Pancreas (tissue), 10 donors: Measurements from ENCODE around the gene PCSK6. TPM values are rescaled to one million over a fixed set of nuclear protein-coding genes. Genes with fewer than 3 reads are reported as not detected.

Experiments used
- ATAC-seq, 4 donors: fragments of 200-7000 bp; cut with Tn5 transposase; one replicate each; pipeline versions ENCODE4 v1.8.0 to v1.9.1; 2020; ENCODE audit warnings: mild to moderate bottlenecking in 4 of 4, moderate library complexity in 4 of 4
- DNase-seq, 6 donors: peaks; one replicate each; pipeline ENCODE4 v3.0.0-alpha.2; 2020
- FAIRE-seq: peaks from 2 replicates; lab custom pipeline; 2012; peaks lifted over from hg19 to GRCh38; lab: Jason Lieb, UNC
- H3K27ac ChIP-seq, 4 donors: fragments of 200-600 bp; sonication (generic); 1 replicate in 3 of 4; 2 replicates in 1 of 4; pipeline versions ENCODE4 v1.5.0 to v1.8.0; 2020
- H3K27me3 ChIP-seq, 4 donors: fragments of 200-600 bp; one replicate each; pipeline ENCODE4 v1.8.0; 2021
- H3K36me3 ChIP-seq, 3 donors: fragments of 200-600 bp; sonication (generic) in 1 of 3; one replicate each; pipeline versions ENCODE4 v1.5.0 to v1.8.0; 2020 to 2021
- H3K4me1 ChIP-seq, 3 donors: fragments of 200-600 bp; one replicate each; pipeline ENCODE4 v1.8.0; 2021
- H3K4me3 ChIP-seq, 4 donors: fragments of 200-600 bp; sonication (generic) in 2 of 4; one replicate each; pipeline versions ENCODE4 v1.5.0 to v1.8.0; 2020 to 2021
- H3K9me3 ChIP-seq, 4 donors: fragments of 200-600 bp; one replicate each; pipeline ENCODE4 v1.8.0; 2021
- CTCF ChIP-seq, 4 donors: fragments of 200-600 bp; sonication (generic) in 3 of 4; IDR thresholded peaks; one replicate each; pipeline versions ENCODE4 v1.5.0 to v1.8.0; 2021; ENCODE audit warnings: antibody characterized with exemption in 4 of 4
- WGBS, 2 donors: extraction: QIAGEN DNeasy Blood & Tissue Kit; methylation state at CpG; one replicate each; pipeline ENCODE4 v1.1.7; 2013; 5-methylcytosine and 5-hydroxymethylcytosine counted together
- intact Hi-C, 3 donors: fragments of 100-400 bp; cut with DNase I; formaldehyde crosslinking; loops; one replicate each; pipeline versions ENCODE4 v1.11.1 to v1.14.2; 2022
- polyA plus RNA-seq, 2 donors: library from polyadenylated mRNA; stranded (reverse); fragments of 200-250 nt; gene quantifications; one replicate each; pipeline ENCODE4 v1.2.3, GENCODE V29; 2013
- total RNA-seq, 6 donors: library from RNA; stranded (reverse); fragmentation: NEBNext Ultra II Directional in 4 of 6; extraction: Animal tissue kit (Norgen Biotek cat#: 25700) in 4 of 6; gene quantifications; one replicate each; pipeline versions ENCODE4 v1.2.1 to v1.2.4, GENCODE V29; 2021 to 2023
- donor health status: healthy with polysubstance abuse.
- donor health status: DM: no; HTN: no; CAD: no; lungs with moderate emphysema.
- donor health status: DM: no; HTN: no; CAD: no.
- donor health status: control.
- donor health status: control.
- donor health status: Bipolar disorder and iron deficiency.
- donor health status: DM: yes; HTN: yes; CAD: no.
- donor health status: DM: no; HTN: no; CAD: no.
- donor health status: DM: no; HTN: no; CAD: no.
- donor health status: DM: yes; HTN: yes; CAD: no.

PCSK6 gene
- total and polyA plus RNA-seq, 8 donors: 0.87 to 4.5 (median 3.0) TPM

GRCh38 chr15:101384276-101384675, 105.2 kb downstream of the PCSK6 start:
- Histone ChIP-seq H3K9me3 (no peaks in the 10 kb centered on the region), H3K36me3 (no peaks in the 10 kb centered on the region), H3K4me1 (peaks cover 0 to 7% (median 0%) of the 10 kb centered on the region in 3 donors), H3K27me3 (no peaks in the 10 kb centered on the region), H3K27ac (no peak overlapping the region), H3K4me3 (no peak overlapping the region)
- no peak for TF ChIP-seq CTCF (IDR thresholded peaks at IDR 0.05)
- 87 to 91% methylated on average over 14 of the region's 14 CpGs for WGBS, 2 donors
- no peak for DNase-seq
- FAIRE-seq: no peak
- ATAC-seq: no peak
- intact Hi-C loops: no loop called here

GRCh38 chr15:101382544-101382943, 107.0 kb downstream of the PCSK6 start:
- no peaks in the 10 kb centered on the region for H3K27me3 ChIP-seq
- H3K4me1 ChIP-seq: peaks cover 0 to 7% (median 0%) of the 10 kb centered on the region in 3 donors
- H3K9me3 ChIP-seq: no peaks in the 10 kb centered on the region
- ATAC-seq (peak in 3 of 4 donors; percentile 38 to 72 (median 62)), DNase-seq (no peak), FAIRE-seq (no peak)
- no peak overlapping the region for H3K27ac ChIP-seq
- H3K4me3 ChIP-seq: no peak overlapping the region
- H3K36me3 ChIP-seq: no peaks in the 10 kb centered on the region
- WGBS, 2 donors: 33 to 38% methylated on average over 7 of the region's 7 CpGs
- no peak for TF ChIP-seq CTCF (IDR thresholded peaks at IDR 0.05)
- intact Hi-C loops: no loop called here

- Histone ChIP-seq H3K27me3 (no peaks in the 10 kb centered on the region), H3K36me3 (no peaks in the 10 kb centered on the region), H3K4me1 (peaks cover 0 to 7% (median 0%) of the 10 kb centered on the region in 3 donors), H3K27ac (no peak overlapping the region), H3K9me3 (no peaks in the 10 kb centered on the region), H3K4me3 (no peak overlapping the region)
- WGBS, 2 donors: 85% methylated on average over 14 of the region's 14 CpGs
- TF ChIP-seq CTCF (IDR thresholded peaks at IDR 0.05): no peak
- no peak for FAIRE-seq
- no peak for ATAC-seq
- intact Hi-C loops: no loop called here
- no peak for DNase-seq
These were observed 107.8 kb downstream of the PCSK6 start for GRCh38 chr15:101381671-101382212.

GRCh38 chr15:101380146-101380545, 109.4 kb downstream of the PCSK6 start:
- no peak overlapping the region for H3K4me3 ChIP-seq
- H3K27ac ChIP-seq: no peak overlapping the region
- TF ChIP-seq CTCF (IDR thresholded peaks at IDR 0.05): no peak
- no peak for ATAC-seq
- DNase-seq: no peak
- no peak for FAIRE-seq
- 91% methylated on average over 15 of the region's 15 CpGs for WGBS, 2 donors
- peaks cover 0 to 7% (median 0%) of the 10 kb centered on the region in 3 donors for H3K4me1 ChIP-seq
- no peaks in the 10 kb centered on the region for H3K36me3 ChIP-seq
- H3K27me3 ChIP-seq: no peaks in the 10 kb centered on the region
- no peaks in the 10 kb centered on the region for H3K9me3 ChIP-seq
- intact Hi-C loops: no loop called here

- intact Hi-C loops: no loop called here
- DNase-seq (no peak), FAIRE-seq (no peak), ATAC-seq (no peak)
- H3K9me3 ChIP-seq: no peaks in the 10 kb centered on the region
- H3K36me3 ChIP-seq: no peaks in the 10 kb centered on the region
- H3K4me3 ChIP-seq: no peak overlapping the region
- no peak overlapping the region for H3K27ac ChIP-seq
- TF ChIP-seq CTCF (IDR thresholded peaks at IDR 0.05): no peak
- peaks cover 0 to 7% (median 0%) of the 10 kb centered on the region in 3 donors for H3K4me1 ChIP-seq
- no peaks in the 10 kb centered on the region for H3K27me3 ChIP-seq
- whole genome bisulfite sequencing, 2 donors: 91 to 95% methylated on average over 15 of the region's 15 CpGs
These were observed 109.9 kb downstream of the PCSK6 start for GRCh38 chr15:101379647-101380046.
